ENCODE measurements around the gene ZNF212.
"Not testable (repeated sequence)": the region's sequence is repeated elsewhere in the genome, so short reads cannot be mapped to it uniquely, and the experiment has no call there.

Gene ZNF212

GRCh38 chr7:149253665-149254064 lies 14.2 kb downstream of the ZNF212 start:
- no peak for DNase-seq (ENCODE audit: low read depth in 2 of 2)

- DNase-seq (ENCODE audit: low read depth in 2 of 2), result no peak
Measured at GRCh38 chr7:149254181-149254858, 14.9 kb downstream of the ZNF212 start.

- no peak for DNase-seq (ENCODE audit: low read depth in 2 of 2)
Measured at GRCh38 chr7:149255174-149255573, 15.7 kb downstream of the ZNF212 start.

DNA sequence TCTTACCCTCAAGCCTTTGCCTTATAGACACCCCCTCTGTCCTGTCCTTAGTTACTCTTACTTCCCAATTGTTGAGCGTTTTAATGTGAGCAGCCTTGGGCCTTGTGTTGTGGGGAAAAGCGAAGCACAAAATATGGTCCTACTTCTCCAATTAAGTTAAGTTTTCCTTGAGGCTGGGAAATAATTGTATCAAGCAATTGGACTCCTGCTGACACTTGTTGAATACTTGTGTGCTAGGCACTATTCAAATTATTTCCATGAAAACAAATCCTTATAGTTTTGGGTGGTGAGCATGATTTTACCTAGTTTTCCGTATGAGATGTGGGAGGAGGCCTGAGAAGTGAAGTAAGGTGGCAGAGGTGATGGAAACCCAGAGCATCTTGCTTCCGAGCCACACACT lies 17.1 kb downstream of the ZNF212 start:
- no peak for DNase-seq (ENCODE audit: low read depth in 2 of 2)

DNA sequence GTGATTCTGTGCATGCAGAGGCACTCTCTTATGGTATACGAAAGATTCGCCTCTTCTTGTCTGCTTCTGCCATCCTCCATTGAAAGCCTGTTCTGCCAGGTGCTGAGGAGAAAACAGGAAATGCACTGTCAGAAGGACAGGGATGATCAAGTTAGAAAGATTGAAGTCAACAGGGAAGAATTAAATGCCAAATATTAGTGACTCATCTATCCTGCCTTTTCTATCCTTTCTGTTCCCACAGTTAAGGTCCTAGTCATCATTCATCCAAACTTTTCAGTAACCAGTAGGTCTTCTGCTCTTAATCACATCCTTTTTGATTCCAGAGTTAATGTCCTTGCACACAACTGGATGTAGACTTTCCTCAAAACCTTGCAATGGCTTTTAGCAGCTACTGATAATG lies 17.7 kb downstream of the ZNF212 start:
- DNase-seq (ENCODE audit: low read depth in 2 of 2), result no peak

DNA sequence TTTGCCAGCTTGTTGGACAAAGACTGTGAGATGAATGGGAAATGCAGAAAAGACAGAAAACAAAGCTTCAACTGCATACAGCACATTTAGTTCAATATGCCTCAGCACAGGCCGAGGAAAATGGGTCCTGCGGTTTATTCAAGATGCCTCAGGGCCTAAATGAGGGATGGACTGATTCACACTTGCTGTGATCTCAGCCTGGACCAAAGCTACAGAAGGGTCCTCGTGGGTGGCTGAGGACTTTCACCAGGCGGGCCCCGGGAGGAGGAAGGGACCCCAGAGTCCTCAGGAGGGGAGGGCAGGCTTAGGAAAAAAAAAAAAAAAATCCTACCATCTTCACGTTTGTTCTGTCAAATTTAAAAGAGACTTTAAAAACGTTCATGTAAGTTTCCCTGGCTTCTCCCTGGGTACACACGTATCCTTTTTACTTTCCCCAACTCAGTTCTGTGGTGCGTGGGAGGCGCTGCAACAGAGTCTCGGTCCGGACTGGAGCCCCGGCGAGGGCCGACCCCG lies 21.9 kb downstream of the ZNF212 start:
- no peak for DNase-seq (ENCODE audit: low read depth in 2 of 2)

- peak; percentile 69 to 72 for DNase-seq (ENCODE audit: low read depth in 2 of 2)
Measured at GRCh38 chr7:149261829-149262617, 22.6 kb downstream of the ZNF212 start, which contains the start of gene ZNF783. Gene ZNF783, plus strand, starts transcription at chr7:149262196. Its CDS starts 138 bp downstream, at chr7:149262334.

GRCh38 chr7:149266451-149266850 lies 27.0 kb downstream of the ZNF212 start:
- no peak for DNase-seq (ENCODE audit: low read depth in 2 of 2)

- DNase-seq (ENCODE audit: low read depth in 2 of 2), result no peak
Measured at GRCh38 chr7:149267733-149268132, 28.3 kb downstream of the ZNF212 start.

- DNase-seq (ENCODE audit: low read depth in 2 of 2), result not testable (repeated sequence)
Measured at GRCh38 chr7:149274424-149274823, 35.0 kb downstream of the ZNF212 start.

GRCh38 chr7:149277871-149278270 lies 38.4 kb downstream of the ZNF212 start:
- no peak for DNase-seq (ENCODE audit: low read depth in 2 of 2)

GRCh38 chr7:149278396-149278795 lies 38.9 kb downstream of the ZNF212 start:
- DNase-seq (ENCODE audit: low read depth in 2 of 2), result no peak

DNA sequence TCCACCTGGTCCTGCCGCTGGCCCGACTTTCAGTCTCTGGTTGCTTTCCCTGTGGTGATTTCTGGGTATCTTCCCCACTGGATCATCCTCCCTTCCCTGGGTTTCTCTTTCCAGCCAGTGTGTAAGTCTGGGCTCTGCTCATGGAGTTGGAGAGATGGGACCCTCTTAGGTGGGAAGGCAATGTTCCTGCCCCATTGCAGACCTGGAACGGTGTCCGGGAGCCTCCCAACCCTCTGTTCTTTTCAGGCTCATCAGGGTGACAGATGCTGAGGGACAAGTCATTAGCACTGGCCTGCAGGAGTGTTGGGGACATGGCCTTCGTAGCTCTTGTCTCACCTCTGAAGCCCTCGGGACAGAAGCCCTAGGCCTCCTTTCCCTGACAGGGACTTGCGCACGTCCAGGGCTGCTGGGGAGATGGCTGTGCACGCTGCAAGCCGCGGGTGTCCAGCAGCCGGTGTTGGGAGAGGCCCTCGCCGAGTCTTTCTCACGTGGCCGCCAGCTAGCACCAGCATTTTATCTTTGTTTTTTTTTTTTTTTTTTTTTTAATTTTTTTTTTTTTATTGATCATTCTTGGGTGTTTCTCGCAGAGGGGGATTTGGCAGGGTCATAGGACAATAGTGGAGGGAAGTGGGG lies 39.8 kb downstream of the ZNF212 start:
- DNase-seq (ENCODE audit: low read depth in 2 of 2), result no peak

GRCh38 chr7:149280151-149280550 lies 40.7 kb downstream of the ZNF212 start:
- DNase-seq (ENCODE audit: low read depth in 2 of 2), result no peak

DNA sequence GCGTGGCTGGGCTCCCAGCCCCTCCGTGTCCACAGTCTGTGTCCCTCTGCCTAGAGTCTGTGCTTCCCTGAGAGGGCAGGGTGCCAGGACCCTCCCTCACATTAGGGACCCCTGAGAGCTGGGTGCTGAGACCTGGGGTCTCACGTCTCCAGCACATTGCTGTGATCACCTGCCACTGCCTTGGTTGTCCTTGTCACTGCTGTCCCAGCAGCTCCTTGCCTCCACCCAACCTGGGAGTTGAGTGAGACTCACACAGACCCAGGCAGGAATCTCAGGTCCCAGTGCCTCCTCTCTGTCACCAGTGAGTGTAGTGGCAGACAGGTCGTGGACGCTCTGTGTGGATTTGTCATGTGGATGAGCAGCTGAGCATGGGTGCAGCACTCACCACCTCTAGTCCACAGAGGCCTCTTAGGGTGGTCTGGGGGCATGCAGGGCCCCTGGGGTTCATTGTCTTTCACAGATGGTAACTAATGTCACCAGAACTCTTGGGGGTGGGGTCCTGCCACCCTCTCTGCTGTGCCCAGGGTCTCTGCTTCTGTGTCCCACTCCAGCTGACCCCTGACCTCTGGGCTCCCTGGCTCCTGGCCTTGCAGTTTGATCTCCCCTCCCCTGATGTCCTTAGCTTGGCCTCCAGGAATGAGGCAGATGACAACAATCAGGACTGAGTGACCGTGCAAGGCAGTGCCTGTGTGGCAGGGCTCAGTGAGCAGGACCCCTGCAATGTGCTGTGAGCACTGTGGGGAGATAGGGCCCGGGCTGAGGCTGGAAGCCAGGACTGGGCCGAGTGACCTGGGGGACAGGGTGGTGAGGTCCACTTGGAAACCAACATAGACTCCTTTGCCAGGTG lies 41.4 kb downstream of the ZNF212 start:
- DNase-seq (ENCODE audit: low read depth in 2 of 2), result no peak

GRCh38 chr7:149281508-149282330 lies 42.3 kb downstream of the ZNF212 start:
- DNase-seq (ENCODE audit: low read depth in 2 of 2), result no peak

- no peak for DNase-seq (ENCODE audit: low read depth in 2 of 2)
Measured at GRCh38 chr7:149282331-149282655, 42.8 kb downstream of the ZNF212 start.

- DNase-seq (ENCODE audit: low read depth in 2 of 2), result no peak
Measured at GRCh38 chr7:149283321-149283720, 43.9 kb downstream of the ZNF212 start.

- no peak for DNase-seq (ENCODE audit: low read depth in 2 of 2)
Measured at GRCh38 chr7:149284343-149284742, 44.9 kb downstream of the ZNF212 start.

DNA sequence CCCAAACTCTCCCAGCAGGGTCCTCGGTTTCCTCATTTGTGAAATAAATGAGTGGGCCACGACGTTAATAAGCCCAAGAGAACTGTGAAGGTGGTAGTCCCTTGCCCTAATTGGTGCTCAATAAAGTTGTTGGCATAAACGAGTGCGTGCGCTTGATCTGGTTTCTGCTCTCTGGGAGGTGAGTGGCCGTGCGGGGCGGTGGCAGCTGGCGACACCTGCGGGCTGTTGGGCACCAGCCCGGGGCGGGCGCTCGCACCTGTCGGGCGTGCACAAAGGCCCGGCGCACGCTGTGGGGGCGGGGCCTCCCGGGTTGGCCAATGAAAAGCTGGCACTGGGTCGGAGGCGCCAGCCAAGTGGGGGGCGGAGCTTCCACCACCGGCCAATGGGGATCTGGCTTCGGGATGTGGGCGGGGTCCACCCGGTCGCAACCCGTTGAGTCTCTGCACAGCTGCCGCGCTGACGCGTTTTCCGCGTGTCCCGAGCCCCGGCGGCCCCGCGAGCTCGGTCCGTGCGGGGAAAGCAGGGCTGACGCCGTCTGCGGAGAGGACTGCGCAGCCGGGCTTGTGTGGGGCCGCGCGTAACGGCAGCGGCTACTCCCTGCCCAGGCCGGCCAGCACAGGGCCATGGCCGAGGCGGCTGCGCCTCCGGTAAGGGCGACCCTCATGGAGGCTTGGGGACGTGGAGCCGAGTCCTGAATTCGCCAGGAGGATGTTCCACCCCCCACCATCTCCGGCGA lies 45.6 kb downstream of the ZNF212 start:
- peak; percentile 96 to 97 for DNase-seq (ENCODE audit: low read depth in 2 of 2)
